Heart left ventricle (tissue), 16 donors: ENCODE results near the gene LPAR6. TPM values are rescaled to one million over a fixed set of nuclear protein-coding genes. Genes with fewer than 3 reads are reported as not detected.

Experiments
- ATAC-seq, 4 donors: fragments of 200-7000 bp; cut with Tn5 transposase; one replicate each; pipeline ENCODE4 v1.9.1; 2020 to 2022; ENCODE audit warnings: moderate library complexity in 4 of 4, mild to moderate bottlenecking in 3 of 4, moderate number of reproducible peaks in 1 of 4
- DNase-seq, 5 donors: peaks; one replicate each; pipeline ENCODE4 v3.0.0-alpha.2; 2020
- H3K27ac ChIP-seq, 12 donors: fragments of 200-600 bp; sonication (generic) in 4 of 12; one replicate each; pipeline versions ENCODE4 v1.5.0 to v1.8.0; 2016 to 2022; ENCODE audit warnings: mild to moderate bottlenecking in 2 of 12
- H3K27me3 ChIP-seq, 9 donors: fragments of 200-600 bp; sonication (generic) in 2 of 9; one replicate each; pipeline versions ENCODE4 v1.5.1 to v1.8.0; 2016 to 2022; ENCODE audit warnings: mild to moderate bottlenecking in 3 of 9
- H3K36me3 ChIP-seq, 9 donors: fragments of 200-600 bp; sonication (generic) in 2 of 9; one replicate each; pipeline versions ENCODE4 v1.5.0 to v1.8.0; 2018 to 2022; ENCODE audit warnings: mild to moderate bottlenecking in 2 of 9
- H3K4me1 ChIP-seq, 12 donors: fragments of 200-600 bp; sonication (generic) in 4 of 12; one replicate each; pipeline versions ENCODE4 v1.5.0 to v1.8.0; 2016 to 2022; ENCODE audit warnings: mild to moderate bottlenecking in 3 of 12
- H3K4me3 ChIP-seq, 12 donors: fragments of 200-600 bp; sonication (generic) in 4 of 12; one replicate each; pipeline versions ENCODE4 v1.5.0 to v1.8.0; 2017 to 2022; ENCODE audit warnings: mild to moderate bottlenecking in 9 of 12, moderate library complexity in 4 of 12
- H3K9me3 ChIP-seq, 12 donors: fragments of 200-600 bp; sonication (generic) in 4 of 12; one replicate each; pipeline versions ENCODE4 v1.5.0 to v1.8.0; 2016 to 2022; ENCODE audit warnings: mild to moderate bottlenecking in 1 of 12
- POLR2A ChIP-seq, 2 donors: fragments of 450-650 bp; IDR thresholded peaks; one replicate each; pipeline ENCODE4 v1.6.1; 2017; ENCODE audit warnings: antibody characterized with exemption in 2 of 2, mild to moderate bottlenecking in 2 of 2, moderate library complexity in 2 of 2
- WGBS, 4 donors: extraction: QIAGEN DNeasy Blood & Tissue Kit in 2 of 4; methylation state at CpG; one replicate each; pipeline versions ENCODE4 v1.1.5 to v1.1.7; 2013 to 2018; 5-methylcytosine and 5-hydroxymethylcytosine counted together
- intact Hi-C, 10 donors: fragments of 100-400 bp; cut with DNase I; formaldehyde crosslinking; loops; one replicate each; pipeline versions ENCODE4 v1.11.1 to v1.14.2; 2022
- polyA plus RNA-seq, 2 donors: library from polyadenylated mRNA; stranded (reverse); fragments of 200-250 nt; gene quantifications; one replicate each; pipeline ENCODE4 v1.2.3, GENCODE V29; 2013
- total RNA-seq, 9 donors: library from RNA; depleted of rRNA in 2 of 9; stranded (reverse); fragments of >200 nt in 2 of 9; fragmentation: NEBNext Ultra II Directional in 3 of 9; extraction: Animal tissue kit (Norgen Biotek cat#: 25700) in 3 of 9; gene quantifications; one replicate each; pipeline versions ENCODE4 v1.1.0 to v1.2.4, GENCODE V29; 2016 to 2023
- TF ChIP-seq, protein P1 (sequence below), 12 donors: fragments of 200-600 bp; sonication (generic) in 4 of 12; IDR thresholded peaks; one replicate each; pipeline versions ENCODE4 v1.5.0 to v1.8.0; 2018 to 2022; ENCODE audit warnings: antibody characterized with exemption in 12 of 12, mild to moderate bottlenecking in 5 of 12
- donor health status: ischemic (EF 13 %, LVEDD 7.1; RV severe dilation, severe dysfunction).
- donor health status: healthy with polysubstance abuse.
- donor health status: DM: no; HTN: yes; CAD: no.
- donor health status: DM: no; HTN: no; CAD: no.
- donor health status: ischemic (EF 25% LVEDD 6.9; RV normal size, moderate dysfunction).
- donor health status: ischemic (EF 25% LVEDD 5.7; RV mildly dilated, moderate dysfunction).
- donor health status: healthy.
- donor health status: DM: yes; HTN: yes; CAD: no.
- donor health status: ischemic (EF 35%, LVEDD 5.7; RV mildly dilated, moderate dysfunction).
- donor health status: nonischemic (EF 11% LVEDD 7.7; RV severe dilation, severe dysfunction).
- donor health status: DM: yes; HTN: yes; CAD: no.
- donor health status: PGD.
- donor health status: ischemic (EF 29% LVEDD 5.4; RV normal size, mild dysfunction).
- donor health status: nonischemic (EF 23%, LVEDD 6.1; RV moderate dilation, normal function).

The LPAR6 gene
- total and polyA plus RNA-seq, 11 donors, result 6.7 to 47.9 (median 16.6) TPM

DNA sequence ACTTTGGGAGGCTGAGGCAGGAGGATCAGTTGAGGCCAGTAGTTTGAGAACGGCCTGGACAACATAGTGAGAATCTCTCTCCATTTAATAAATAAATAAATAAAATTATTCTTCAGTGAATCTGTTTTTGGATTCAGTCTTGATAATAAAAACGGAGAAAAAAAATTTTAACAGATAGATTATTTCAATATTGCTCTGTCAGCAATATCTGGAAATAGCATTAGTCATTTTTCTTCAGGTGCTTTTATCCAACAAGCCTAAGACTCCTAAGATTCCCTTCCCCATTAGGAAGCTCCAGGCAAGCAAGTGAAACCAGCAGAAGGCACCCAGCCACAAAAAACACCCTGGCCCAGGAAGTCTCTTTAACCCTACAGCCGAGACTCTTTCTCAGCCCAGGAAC is 21.3 kb upstream of the LPAR6 start:
- Histone ChIP-seq H3K27ac (peak overlapping the region in 1 of 12 donors; percentile 10), H3K4me3 (no peak overlapping the region), H3K9me3 (no peaks in the 10 kb centered on the region), H3K36me3 (no peaks in the 10 kb centered on the region), H3K4me1 (peaks cover 0 to 87% (median 41%) of the 10 kb centered on the region in 12 donors), H3K27me3 (no peaks in the 10 kb centered on the region)
- intact Hi-C loops, result loop anchor here in 1 of 10 donors (10.0 kb wide), 1 partner anchor 151 kb away; no protein-coding TSS in a partner anchor
- ATAC-seq (no peak), DNase-seq (no peak)
- TF ChIP-seq POLR2A (IDR thresholded peaks at IDR 0.05), result no peak
- TF ChIP-seq, protein P1, sequence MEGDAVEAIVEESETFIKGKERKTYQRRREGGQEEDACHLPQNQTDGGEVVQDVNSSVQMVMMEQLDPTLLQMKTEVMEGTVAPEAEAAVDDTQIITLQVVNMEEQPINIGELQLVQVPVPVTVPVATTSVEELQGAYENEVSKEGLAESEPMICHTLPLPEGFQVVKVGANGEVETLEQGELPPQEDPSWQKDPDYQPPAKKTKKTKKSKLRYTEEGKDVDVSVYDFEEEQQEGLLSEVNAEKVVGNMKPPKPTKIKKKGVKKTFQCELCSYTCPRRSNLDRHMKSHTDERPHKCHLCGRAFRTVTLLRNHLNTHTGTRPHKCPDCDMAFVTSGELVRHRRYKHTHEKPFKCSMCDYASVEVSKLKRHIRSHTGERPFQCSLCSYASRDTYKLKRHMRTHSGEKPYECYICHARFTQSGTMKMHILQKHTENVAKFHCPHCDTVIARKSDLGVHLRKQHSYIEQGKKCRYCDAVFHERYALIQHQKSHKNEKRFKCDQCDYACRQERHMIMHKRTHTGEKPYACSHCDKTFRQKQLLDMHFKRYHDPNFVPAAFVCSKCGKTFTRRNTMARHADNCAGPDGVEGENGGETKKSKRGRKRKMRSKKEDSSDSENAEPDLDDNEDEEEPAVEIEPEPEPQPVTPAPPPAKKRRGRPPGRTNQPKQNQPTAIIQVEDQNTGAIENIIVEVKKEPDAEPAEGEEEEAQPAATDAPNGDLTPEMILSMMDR (IDR thresholded peaks at IDR 0.05), result no peak
- 91 to 96% (median 95%) methylated on average over 3 of the region's 3 CpGs for WGBS, 4 donors

DNA sequence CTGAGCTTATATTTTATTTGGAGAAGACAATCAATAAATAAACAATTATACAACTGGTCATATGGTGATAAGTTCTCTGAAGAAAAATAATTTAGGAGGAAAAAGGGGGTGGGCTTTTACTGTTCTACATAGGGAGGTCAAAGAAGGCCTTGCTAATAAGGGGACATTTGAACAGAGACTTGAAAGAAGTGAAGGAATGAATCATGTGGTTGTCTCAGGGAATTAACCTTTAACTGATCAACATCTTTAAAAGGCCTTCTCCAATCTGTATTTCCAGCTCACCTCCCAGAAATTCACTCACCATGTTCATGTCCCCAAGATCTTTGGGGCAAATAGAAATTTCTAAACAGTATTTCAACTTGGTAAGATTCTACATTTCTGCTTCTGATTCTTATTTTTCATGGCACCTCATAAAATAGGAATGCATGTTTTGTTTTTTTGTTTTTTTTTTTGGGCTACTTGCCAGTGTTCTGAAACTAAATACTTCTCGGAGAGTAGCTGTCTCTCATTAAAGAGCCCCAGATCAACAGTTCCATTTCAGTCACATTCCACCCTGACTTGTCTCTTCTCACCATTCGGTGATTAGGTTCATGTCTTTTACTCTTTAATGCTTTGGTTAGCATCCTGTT is 19.2 kb upstream of the LPAR6 start:
- H3K9me3 ChIP-seq, result no peaks in the 10 kb centered on the region
- 1 to 19% (median 12%) methylated on average over 2 of the region's 2 CpGs for WGBS, 4 donors
- no peaks in the 10 kb centered on the region for H3K27me3 ChIP-seq
- peaks cover 0 to 76% (median 34%) of the 10 kb centered on the region in 12 donors for H3K4me1 ChIP-seq
- H3K27ac ChIP-seq, result peak overlapping the region in 11 of 12 donors; percentile 1 to 61 (median 44)
- H3K4me3 ChIP-seq, result peak overlapping the region in 1 of 12 donors; percentile 10
- intact Hi-C loops, result loop anchor here in 1 of 10 donors (10.0 kb wide), 1 partner anchor 153 kb away; no protein-coding TSS in a partner anchor
- no peaks in the 10 kb centered on the region for H3K36me3 ChIP-seq
- ATAC-seq (peak in 2 of 4 donors; percentile 28 to 34), DNase-seq (no peak)
- TF ChIP-seq, protein P1 (IDR thresholded peaks at IDR 0.05), result no peak
- TF ChIP-seq POLR2A (IDR thresholded peaks at IDR 0.05), result no peak

DNA sequence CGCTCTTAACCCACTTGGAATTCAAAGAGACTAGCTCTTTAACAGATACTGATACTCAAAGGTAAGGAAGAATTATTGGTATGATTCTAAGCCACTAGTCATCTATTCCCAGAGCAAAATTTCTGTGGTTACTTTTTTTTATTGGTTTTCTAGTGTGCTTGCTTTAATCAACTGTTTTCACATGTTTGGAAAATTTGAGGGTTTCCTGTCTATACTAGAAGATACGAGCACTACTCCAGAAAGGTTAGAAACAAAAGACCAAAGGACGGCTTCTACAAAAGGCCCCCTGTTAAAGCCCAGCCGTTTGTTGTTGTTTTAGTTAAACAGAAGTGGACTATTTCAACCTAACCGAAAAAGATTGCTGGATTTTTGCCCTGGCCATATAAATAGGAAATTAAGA is 18.5 kb upstream of the LPAR6 start:
- H3K27ac ChIP-seq, result peak overlapping the region in 11 of 12 donors; percentile 1 to 61 (median 44)
- H3K9me3 ChIP-seq, result no peaks in the 10 kb centered on the region
- no peak overlapping the region for H3K4me3 ChIP-seq
- H3K36me3 ChIP-seq, result no peaks in the 10 kb centered on the region
- ATAC-seq, result no peak
- WGBS, 4 donors, result 47 to 58% (median 56%) methylated on average over 5 of the region's 5 CpGs
- TF ChIP-seq, protein P1 (IDR thresholded peaks at IDR 0.05), result no peak
- TF ChIP-seq POLR2A (IDR thresholded peaks at IDR 0.05), result no peak
- intact Hi-C loops, result loop anchor here in 1 of 10 donors (10.0 kb wide), 1 partner anchor 153 kb away; no protein-coding TSS in a partner anchor
- peaks cover 0 to 72% (median 27%) of the 10 kb centered on the region in 12 donors for H3K4me1 ChIP-seq
- no peaks in the 10 kb centered on the region for H3K27me3 ChIP-seq
- no peak for DNase-seq

DNA sequence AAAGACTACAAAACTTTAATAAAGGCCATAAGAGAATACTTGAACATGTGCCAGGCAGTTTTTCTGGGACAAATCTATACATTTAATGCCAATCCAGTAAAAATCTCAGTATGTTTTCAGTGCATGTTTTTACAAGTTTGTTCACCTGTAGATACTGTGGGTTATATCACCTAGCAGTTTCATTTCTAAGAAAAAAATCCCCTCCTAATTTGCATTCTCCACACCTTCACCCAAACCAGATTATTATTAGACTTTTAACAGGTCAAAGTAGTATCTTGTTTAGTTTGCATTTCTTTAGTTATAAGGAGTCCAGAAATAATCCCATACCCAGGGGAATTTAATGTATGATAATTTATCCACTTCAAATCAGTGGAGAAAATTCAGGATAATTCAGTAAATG is 17.0 kb upstream of the LPAR6 start:
- no peaks in the 10 kb centered on the region for H3K36me3 ChIP-seq
- H3K27me3 ChIP-seq, result no peaks in the 10 kb centered on the region
- H3K4me1 ChIP-seq, result peaks cover 0 to 63% (median 23%) of the 10 kb centered on the region in 12 donors
- no peak for ATAC-seq
- no peak overlapping the region for H3K4me3 ChIP-seq
- H3K9me3 ChIP-seq, result no peaks in the 10 kb centered on the region
- intact Hi-C loops, result loop anchor here in 1 of 10 donors (10.0 kb wide), 1 partner anchor 155 kb away; no protein-coding TSS in a partner anchor
- DNase-seq, result no peak
- no peak overlapping the region for H3K27ac ChIP-seq
- TF ChIP-seq POLR2A (IDR thresholded peaks at IDR 0.05), result no peak
- TF ChIP-seq, protein P1 (IDR thresholded peaks at IDR 0.05), result no peak
